Erythroblast (primary cell): ENCODE measurements around the gene OPCML.

ENCODE experiments used
- DNase-seq, 2 experiments: peaks; one replicate each; lab custom pipeline; 2025; lab: John Stamatoyannopoulos, UW
- GATA1 ChIP-seq: IDR thresholded peaks from 2 replicates; pipeline ENCODE4 v1.6.1; 2011; ENCODE audit warnings: low read depth, mild to moderate bottlenecking, control low read depth, low read length, moderate library complexity
- POLR2A ChIP-seq: IDR thresholded peaks from 2 replicates; pipeline ENCODE4 v1.6.1; 2011; ENCODE audit warnings: mild to moderate bottlenecking, low read length

The OPCML gene

DNA sequence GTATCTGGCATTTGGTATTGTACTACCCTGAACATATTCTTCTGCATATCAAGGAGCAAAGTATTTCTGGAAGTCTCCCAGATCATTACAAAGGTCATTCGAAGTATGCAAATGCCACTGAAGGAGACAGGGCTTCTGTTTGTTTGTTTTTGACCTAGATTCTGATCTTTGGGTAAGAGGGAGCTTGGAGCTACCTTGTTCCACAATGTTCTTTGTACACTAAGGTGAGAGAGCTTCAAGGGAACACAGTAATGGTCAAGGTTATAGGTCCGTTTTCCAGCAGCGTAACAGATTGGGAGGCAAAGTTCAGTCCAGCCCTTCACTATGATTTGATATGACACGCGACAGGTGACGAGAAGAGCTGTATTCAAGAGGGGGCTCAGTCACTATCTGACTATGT is 10.0 kb downstream of the OPCML start:
- DNase-seq = no peak
- TF ChIP-seq GATA1 (no peak), POLR2A (no peak)

DNA sequence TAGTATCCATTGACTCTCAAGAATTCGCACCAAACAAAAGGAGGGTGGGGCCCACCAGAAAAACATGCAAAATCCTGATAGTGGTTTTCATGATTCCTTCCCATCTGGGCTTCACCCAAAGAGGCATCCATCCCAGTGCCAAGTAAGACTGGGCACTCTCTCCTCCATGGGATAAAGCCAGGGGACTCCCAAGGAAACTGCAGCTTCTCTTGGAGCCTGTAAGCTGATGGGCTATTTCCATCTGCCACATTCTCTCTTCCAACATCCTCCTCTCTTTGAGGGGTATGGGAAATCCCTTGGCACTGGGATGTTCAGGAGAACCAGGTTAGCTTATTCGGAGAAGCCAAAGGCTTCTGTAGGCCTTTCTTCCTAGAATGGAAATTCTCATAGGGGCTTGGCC is 10.8 kb downstream of the OPCML start:
- no peak for TF ChIP-seq GATA1
- TF ChIP-seq POLR2A = no peak
- no peak for DNase-seq

DNA sequence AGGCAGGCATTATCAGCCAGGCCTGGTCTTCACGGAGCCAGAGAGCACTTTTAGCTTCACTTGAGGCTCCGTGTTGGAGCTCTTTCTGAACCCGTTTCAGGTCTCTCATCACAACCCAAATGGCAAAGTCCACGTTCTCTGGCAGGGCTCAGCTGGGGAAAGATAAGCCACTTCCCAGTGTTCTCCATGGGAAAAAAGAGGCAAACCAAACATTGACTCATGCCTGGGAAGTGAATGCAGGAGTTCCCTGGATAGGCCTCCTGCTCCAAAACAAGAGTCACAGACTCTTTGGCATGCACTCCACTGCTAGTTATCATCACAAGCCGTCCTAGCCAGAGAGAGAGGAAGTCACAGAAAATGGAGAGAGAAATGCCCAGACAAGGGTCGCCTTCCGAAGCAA is 11.6 kb downstream of the OPCML start:
- DNase-seq = no peak
- TF ChIP-seq GATA1 (no peak), POLR2A (no peak)

DNA sequence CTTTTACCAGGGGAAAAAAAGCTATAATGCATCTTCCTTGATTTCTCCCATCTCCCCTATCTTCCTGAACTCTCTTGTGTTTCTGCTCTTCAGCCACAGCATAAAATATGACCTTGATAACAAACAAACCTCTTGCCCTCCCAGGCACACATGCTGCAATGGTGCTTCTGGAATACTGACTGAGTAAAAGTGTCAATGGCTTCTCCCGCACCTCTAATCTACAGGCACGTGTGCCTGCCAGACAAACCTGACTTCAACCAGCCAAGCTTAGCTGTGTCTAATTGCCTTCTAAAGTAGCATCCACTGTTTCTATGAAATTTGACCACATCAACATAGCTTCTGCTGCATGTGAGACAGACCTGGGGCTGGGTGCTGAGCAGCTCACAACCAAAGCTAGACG is 12.7 kb downstream of the OPCML start:
- no peak for TF ChIP-seq GATA1
- TF ChIP-seq POLR2A = no peak

DNA sequence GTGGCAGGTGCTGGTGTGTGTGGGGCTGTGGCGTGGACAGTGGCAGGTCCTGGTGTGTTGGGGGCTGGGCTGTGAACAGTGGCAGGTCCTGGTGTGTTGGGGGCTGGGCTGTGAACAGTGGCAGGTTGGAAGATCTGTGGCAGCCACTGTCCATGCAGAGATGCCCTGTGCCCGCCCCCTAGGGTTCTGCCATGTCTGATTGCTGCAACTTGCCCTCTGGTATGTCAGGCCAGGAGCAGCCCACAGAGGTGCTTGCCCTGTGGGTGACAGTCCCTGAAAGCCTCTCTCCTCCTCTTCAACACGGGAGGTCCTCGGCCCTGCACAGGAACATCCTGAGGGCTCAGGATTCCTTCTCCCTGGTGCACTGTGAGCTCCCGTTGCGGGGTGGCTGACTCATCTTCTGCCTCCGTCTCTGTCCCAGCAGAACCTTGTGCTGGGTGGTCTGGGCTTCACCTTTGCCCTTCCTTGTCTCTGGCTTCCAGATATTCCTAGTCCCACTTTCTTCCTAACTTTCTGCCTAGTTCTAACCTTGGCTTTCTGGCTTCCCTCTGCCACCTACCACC is 13.5 kb downstream of the OPCML start:
- DNase-seq = no peak
- TF ChIP-seq POLR2A = no peak
- no peak for TF ChIP-seq GATA1

More for the DNA sequence above, 12.7 kb downstream of the OPCML start:
- DNase-seq = no peak

DNA sequence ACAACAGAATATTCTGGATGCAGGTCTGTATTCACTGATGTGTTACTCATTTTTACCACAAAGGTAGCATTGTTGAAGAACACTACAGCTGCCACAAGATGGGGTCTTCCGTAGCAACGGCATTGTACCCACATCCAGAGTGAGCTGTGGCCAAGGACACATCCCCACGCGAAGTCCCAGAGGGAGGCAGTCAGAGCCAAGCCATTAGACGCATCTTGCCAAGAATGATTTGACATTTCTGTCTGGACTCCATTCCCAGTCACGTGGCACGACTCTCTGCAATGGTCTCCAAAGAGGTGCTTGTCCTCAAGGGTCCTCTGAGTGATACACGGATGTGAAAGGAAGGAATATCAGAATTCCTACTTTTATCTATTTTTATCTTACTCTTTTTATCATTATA is 15.5 kb downstream of the OPCML start:
- no peak for TF ChIP-seq POLR2A
- TF ChIP-seq GATA1 = no peak
- no peak for DNase-seq

DNA sequence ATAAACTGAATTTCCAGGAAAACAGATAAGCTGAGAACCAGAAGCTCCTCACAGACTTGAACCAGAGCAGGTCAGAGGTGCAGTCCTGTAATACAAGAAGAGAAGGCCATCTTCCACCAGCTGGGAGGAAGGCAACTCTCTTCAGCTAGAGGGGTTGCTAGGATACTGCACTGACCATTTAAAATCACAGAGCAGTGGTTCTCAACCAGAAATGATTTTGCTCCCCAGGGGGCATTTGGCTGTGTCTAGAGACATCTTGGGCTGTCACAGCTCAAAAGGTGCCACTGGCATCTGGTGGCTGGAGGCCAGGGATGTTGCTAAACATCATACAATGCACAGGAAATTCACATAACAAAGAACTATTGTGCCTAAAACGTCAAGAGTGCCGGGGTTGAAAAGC is 17.2 kb downstream of the OPCML start:
- no peak for DNase-seq

DNA sequence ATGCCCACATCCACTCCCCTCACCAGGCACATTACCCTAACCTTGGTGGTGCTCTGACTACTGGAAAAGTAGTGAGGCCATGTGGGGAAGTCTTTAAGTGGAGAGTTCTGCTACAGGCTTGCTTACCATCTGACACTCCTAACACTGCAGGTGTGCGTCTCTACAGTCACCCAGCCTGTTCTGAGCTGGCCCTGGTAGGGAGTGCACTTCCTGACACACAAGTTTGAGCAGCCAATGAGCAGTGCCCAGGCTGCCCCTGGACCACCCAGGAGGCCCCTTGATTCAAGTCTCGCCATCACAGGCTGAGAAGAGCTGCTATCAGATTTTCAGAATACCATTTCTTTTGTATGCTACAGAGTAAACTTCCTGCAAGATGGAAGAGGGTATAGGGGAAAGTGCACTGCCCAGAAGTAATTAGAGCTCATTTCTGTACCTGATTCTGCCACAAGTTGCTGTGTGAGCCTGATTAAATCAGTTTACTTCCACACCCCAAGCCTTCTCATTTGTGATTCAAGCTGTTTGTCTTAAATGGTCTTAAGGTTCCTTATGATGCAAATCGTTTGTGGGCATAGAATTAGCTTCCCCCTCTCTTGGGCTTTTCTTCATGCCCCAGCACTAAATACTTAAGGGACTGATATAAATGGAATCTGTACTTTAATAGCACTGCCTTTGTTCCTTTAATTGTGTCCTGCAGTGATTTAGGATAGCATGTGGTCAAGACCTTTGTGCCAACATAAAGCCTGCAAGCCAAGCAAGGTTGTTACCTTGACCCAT is 22.2 kb downstream of the OPCML start:
- DNase-seq = no peak
- TF ChIP-seq GATA1 (no peak), POLR2A (no peak)

More for the DNA sequence above, 17.2 kb downstream of the OPCML start:
- TF ChIP-seq GATA1 = no peak
- no peak for TF ChIP-seq POLR2A

DNA sequence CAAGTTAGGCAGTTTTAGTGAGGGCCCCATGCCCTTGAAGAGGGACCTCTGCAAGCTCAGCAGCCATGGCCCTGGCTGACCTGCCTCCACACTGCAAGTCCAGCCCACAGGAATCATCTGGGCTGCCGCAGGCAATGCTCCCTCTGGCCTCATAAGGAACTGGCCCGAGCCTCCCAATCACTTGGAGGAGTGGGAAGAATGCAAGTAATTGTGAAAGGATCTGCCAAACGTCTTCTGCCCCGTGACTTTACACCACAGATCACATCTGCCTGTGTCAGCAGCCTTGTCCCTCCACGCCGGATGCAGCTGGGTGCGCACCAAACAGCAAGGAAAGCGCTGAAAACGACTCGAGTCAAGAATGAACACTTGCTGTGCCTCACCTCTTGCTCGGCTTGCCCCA is 23.8 kb downstream of the OPCML start:
- no peak for DNase-seq
- TF ChIP-seq GATA1 (no peak), POLR2A (no peak)

DNA sequence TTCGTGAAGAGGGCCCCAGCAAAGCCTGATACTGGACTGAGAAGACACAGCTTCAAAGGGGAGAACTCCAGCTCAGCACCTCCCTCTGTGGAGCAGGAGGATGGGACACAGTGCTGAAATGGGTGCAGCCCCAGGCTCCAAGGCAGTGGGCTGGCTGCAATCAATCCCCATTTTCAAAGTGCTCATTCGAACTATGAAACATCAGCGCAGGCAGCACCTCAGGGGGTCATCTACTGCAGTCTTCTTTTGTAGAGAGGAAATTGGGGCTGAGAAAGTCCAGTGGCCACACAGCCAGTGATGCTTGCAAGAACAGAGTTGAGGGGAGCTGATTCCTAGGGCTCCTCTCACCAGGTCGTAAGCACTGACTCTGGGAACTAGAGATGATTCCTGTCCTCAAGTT is 25.1 kb downstream of the OPCML start:
- TF ChIP-seq GATA1 (no peak), POLR2A (no peak)
- no peak for DNase-seq

DNA sequence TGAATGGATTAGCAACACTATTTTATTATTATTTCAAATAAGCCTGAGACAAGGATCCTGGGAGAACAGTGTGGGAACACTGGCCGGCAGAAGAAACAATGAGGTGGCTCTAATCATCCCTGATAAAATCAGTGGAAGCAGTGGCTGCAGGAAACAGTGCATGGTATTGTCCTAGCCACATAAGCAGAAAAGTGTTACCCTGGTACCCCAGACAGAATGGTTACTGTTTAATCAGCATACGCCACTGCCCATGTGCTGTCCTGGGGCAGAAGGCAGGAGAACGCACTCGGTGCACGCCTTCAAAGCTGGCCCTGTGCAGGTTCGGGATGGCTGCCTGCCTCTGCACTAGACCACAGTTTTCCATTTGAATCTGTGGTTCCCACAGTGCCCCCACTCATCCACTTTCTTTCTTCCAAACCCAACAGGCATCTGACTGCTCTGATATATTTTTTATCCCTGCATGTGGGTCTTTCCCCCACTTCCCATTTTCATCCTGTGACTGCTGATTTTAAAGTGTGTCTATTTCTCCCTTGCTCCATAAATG is 25.7 kb downstream of the OPCML start:
- DNase-seq = no peak
- no peak for TF ChIP-seq GATA1
- TF ChIP-seq POLR2A = no peak

DNA sequence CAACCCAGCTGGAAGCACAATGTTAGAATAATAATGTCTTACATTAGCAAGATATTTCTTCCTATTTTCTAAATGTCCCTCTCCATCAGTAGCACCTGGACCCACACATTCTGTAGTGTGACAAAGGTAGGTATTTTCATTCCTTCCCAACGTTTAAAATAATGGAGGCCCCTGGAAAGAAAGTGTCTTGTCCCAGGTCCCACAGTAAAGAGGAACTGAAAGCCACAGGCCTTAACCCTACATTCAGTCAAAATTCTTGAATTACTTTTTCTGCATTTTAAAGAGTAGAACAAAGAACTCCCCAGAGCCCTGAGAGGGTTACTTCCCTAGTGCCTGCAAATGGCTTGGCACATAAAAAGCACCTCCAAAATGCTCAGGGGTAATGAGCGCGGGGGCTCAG is 26.3 kb downstream of the OPCML start:
- no peak for DNase-seq
- TF ChIP-seq GATA1 (no peak), POLR2A (no peak)

DNA sequence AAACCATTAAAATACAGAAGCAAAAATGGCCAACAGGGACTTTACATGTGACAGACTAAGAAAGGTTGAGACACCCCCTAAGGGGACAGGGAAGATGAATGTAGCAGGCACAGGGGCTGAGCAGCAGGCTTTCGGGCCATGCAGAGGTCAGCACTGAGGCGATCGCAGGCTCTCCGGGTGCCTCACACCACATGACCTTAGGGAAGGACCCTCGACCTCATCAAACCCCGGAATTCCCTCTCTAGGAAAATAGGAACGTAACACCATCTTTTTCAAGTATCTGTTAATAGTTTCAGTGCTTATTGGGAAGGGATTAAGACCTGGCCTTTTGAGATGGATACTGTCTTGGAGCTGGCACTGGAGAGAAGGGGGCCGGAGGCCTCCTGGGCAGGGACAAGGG is 27.4 kb downstream of the OPCML start:
- TF ChIP-seq GATA1 (no peak), POLR2A (no peak)

DNA sequence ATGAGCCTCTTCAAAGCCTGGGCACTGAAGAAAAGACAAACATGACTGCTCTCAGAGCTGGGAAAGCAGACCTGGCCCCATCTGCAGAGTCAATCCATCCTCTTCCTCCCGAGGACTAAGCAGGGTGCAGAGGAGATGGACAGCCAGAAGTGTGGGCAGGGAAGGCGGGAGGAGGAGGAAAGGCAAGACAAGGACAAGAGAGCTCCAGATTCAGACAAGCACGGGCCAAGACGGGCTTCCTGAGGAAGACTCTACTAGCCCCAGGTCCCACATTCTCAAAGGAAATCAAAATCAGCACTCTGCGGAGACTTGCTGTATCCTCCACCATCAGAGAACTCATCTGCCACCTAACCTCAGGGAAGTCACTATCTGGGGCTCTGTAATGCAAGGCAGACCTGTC is 28.5 kb downstream of the OPCML start:
- TF ChIP-seq POLR2A (no peak), GATA1 (no peak)
- no peak for DNase-seq

More for the DNA sequence above, 27.4 kb downstream of the OPCML start:
- no peak for DNase-seq
